IPS DF 6.9 (cell line): ENCODE measurements around the gene TRIM13.
"Not testable (repeated sequence)": the region's sequence is repeated elsewhere in the genome, so short reads cannot be mapped to it uniquely, and the experiment has no call there.

Experiments used
- DNase-seq: peaks from one replicate; pipeline ENCODE4 v3.0.0-alpha.2; 2013; ENCODE audit warnings: low read depth, low spot score
- H3K27ac ChIP-seq: one replicate; pipeline ENCODE4 v1.5.1; 2013; ENCODE audit warnings: low read length, control low read depth
- H3K27me3 ChIP-seq: 2 replicates; pipeline ENCODE4 v1.6.1; 2013; ENCODE audit warnings: mild to moderate bottlenecking, low read length; ENCODE audit not compliant: control insufficient read depth, insufficient read depth
- H3K36me3 ChIP-seq: 2 replicates; pipeline ENCODE4 v1.6.1; 2013; ENCODE audit warnings: low read length; ENCODE audit not compliant: control insufficient read depth, insufficient read depth
- H3K4me1 ChIP-seq: 2 replicates; pipeline ENCODE4 v1.6.1; 2013; ENCODE audit warnings: low read length; ENCODE audit not compliant: control insufficient read depth, insufficient read depth
- H3K4me3 ChIP-seq: 2 replicates; pipeline ENCODE4 v1.5.1; 2013; ENCODE audit warnings: mild to moderate bottlenecking, low read length
- H3K9me3 ChIP-seq: 2 replicates; pipeline ENCODE4 v1.6.1; 2013; ENCODE audit warnings: low read length, inconsistent platforms; ENCODE audit not compliant: control insufficient read depth, insufficient read depth
- WGBS: extraction: QIAGEN DNeasy Blood & Tissue Kit; methylation state at CpG from one replicate; pipeline ENCODE4 v1.1.7; 2013; ENCODE audit warnings: mixed read lengths, missing lambda C conversion rate; ENCODE audit not compliant: insufficient read length, insufficient coverage; 5-methylcytosine and 5-hydroxymethylcytosine counted together

Gene TRIM13, protein sequence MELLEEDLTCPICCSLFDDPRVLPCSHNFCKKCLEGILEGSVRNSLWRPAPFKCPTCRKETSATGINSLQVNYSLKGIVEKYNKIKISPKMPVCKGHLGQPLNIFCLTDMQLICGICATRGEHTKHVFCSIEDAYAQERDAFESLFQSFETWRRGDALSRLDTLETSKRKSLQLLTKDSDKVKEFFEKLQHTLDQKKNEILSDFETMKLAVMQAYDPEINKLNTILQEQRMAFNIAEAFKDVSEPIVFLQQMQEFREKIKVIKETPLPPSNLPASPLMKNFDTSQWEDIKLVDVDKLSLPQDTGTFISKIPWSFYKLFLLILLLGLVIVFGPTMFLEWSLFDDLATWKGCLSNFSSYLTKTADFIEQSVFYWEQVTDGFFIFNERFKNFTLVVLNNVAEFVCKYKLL

DNA sequence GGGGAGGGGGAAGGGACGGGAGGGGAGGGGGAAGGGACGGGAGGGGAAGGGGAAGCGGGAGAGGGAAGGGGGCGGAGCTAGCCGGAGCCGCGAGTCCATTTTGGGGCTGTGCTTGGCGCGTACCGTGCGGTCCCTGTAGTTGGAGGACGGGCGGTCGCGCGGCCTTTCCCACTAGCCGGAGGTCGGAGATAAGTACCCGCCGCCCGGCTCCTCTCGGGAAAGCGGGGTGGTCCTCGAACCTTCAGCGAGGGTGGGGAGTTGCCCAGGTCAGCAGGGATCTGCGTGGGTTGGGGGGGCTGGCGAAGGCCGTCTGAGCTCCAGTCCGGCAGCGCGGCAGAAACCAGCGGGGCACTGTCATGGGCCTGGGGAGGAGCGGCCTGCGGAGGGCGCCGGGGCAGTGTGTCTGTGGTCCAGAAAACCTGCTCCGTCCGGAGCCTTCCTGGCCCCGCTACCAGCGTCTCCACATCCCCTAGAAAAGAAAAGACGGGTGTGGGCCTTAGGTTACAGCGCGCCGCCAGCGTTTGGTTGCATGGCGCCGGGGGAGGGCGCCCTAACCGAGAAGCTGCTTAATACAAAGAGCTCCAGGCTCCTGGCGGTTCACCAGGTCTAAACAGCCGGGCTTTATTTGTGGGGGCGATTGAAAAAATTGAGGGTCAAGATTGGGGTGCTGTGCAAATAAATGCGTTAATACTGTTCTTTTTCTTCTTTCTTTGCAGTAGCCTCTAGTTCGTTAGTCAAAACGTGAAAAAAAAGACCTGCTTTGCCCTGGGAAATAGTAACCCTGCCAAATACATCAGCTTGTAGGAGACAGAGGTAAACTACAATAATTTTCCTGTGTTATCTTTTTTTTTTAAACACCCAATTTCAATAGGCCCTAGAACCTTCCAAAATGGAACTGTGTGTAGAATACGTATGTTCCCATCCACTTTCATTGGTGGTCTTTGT lies at the start of gene TRIM13:
TSS of gene TRIM13 (plus strand) at position 92 of the 945 bp plus-strand sequence. CDS start 14,899 bp downstream, outside the sequence.
- DNase-seq: peak; percentile 60
- H3K9me3 ChIP-seq: no peaks in the 10 kb centered on the region
- no peak within 1 kb of the TSS for H3K27ac ChIP-seq
- H3K27me3 ChIP-seq: no peaks in the 10 kb centered on the region
- peak within 1 kb of the TSS; percentile 99 for H3K4me3 ChIP-seq
- H3K36me3 ChIP-seq: no peaks in the 10 kb centered on the region
- no CpG with 5 or more reads among the region's 56 CpGs for WGBS
- no peaks in the 10 kb centered on the region for H3K4me1 ChIP-seq

DNA sequence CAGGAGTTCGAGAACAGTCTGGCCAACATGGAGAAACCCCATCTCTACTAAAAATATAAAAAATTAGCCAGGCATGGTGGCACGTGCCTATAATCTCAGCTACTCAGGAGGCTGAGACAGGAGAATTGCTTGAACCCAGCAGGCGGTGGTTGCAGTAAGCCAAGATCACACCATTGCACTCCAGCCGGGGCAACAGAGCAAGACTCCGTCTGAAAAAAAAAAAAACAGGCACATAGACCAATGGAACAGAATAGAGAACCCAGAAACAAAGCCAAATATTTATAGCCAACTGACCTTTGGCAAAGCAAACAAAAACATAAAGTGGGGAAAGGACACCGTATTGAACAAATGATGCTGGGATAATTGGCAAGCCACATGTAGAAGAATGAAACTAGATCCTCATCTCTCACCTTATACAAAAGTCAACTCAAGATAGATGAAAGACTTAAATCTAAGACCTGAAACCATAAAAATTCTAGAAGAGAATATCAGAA lies 48.0 kb upstream of the TRIM13 start:
- H3K27ac ChIP-seq, H3K4me3 ChIP-seq, H3K4me1 ChIP-seq, H3K9me3 ChIP-seq, H3K27me3 ChIP-seq, H3K36me3 ChIP-seq, DNase-seq: not testable (repeated sequence)
- no CpG with 5 or more reads among the region's 6 CpGs for WGBS

DNA sequence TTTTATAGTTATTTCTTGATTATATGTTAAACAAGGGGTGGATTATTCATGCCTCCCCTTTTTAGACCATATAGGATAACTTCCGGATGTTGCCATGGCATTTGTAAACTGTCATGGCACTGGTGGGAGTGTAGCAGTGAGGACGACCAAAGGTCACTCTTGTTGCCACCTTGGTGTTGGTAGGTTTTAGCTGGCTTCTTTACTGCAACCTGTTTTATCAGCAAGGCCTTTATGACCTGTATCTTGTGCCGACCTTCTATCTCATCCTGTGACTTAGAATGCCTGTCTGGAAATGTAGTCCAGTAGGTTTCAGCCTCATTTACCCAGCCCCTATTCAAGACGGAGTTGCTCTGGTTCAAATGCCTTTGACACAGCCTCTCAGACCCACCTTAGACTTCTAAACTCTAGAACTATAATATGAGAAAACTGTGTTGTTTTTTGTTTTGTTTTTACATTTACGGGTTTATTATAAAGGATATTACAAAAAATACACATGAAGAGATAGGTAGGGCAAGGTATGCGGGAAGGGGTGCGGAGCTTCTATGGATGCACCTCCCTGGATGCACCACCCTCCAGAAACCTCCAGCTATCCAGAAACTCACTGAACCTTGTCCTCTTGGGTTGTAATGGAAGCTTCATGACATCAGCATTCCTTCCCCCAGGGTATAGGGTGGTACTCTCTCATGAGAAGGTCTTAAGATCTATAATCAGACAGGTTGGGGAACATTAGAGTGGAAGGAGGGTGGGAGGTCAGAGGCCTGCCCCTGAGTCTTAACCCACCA lies 44.9 kb upstream of the TRIM13 start:
- H3K36me3 ChIP-seq: no peaks in the 10 kb centered on the region
- H3K27ac ChIP-seq: no peak overlapping the region
- no CpG with 5 or more reads among the region's 7 CpGs for WGBS
- no peaks in the 10 kb centered on the region for H3K4me1 ChIP-seq
- no peaks in the 10 kb centered on the region for H3K9me3 ChIP-seq
- no peak overlapping the region for H3K4me3 ChIP-seq
- H3K27me3 ChIP-seq: no peaks in the 10 kb centered on the region
- no peak for DNase-seq

DNA sequence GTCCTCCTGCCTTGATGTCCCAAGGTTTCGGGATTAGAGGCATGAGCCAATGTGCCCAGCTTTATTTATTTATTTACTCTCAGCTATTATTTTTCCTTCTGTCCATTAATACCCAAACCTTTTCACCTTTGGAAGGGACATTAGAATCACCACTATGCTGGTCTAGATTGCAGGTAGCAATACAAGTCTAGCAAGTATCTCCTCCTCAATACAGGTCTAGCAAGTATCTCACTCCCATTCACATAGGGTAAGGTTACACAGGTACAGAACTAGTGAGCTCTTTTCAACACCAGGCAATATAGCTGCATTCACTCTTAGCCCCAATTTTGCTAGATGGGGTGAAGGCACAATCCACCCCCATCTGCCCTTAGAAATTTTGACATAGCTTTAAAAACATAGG lies 43.3 kb upstream of the TRIM13 start:
- WGBS: no CpG with 5 or more reads among the region's 1 CpG
- H3K36me3 ChIP-seq: no peaks in the 10 kb centered on the region
- no peak for DNase-seq
- H3K4me1 ChIP-seq: no peaks in the 10 kb centered on the region
- H3K27ac ChIP-seq: no peak overlapping the region
- no peak overlapping the region for H3K4me3 ChIP-seq
- H3K27me3 ChIP-seq: no peaks in the 10 kb centered on the region
- no peaks in the 10 kb centered on the region for H3K9me3 ChIP-seq

DNA sequence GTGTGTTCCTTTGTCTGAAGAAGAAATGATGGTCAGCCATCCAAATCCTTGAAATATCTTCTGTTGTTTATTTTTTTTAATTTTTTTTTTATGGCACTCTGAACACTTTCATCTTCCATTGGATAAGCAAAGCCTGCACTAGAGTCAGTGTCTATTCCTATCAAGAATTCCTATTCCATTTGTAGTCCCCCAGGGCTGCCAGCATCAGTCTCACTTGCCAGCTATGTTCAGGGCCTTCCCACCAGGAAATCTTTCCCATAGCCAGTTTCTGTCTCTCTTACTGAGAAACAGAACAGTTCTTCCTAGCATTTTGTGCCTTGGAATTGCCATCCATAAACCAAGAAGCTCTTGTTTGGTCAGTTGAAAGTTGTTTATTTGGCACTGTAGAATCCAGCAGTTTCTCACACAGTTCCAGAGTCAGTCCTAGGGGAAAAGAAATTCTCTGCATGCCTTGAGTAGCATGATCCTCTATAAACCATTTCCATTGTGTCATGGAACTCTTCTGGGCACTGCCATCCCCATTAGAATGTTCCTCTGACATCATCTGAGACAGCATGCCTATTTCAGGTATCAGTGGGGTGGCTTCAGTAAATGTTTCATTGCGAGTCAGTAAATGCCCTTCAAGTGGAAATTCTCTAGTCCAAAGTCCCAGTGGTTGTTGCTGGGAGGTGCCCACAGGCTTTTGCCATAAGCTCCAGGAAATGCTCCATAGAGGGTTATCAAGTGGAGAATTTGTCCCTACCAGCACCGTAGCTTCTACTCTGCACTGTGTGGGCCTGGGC lies 42.0 kb upstream of the TRIM13 start:
- H3K4me1 ChIP-seq: no peaks in the 10 kb centered on the region
- H3K27ac ChIP-seq: no peak overlapping the region
- no peaks in the 10 kb centered on the region for H3K27me3 ChIP-seq
- whole genome bisulfite sequencing: no CpG with 5 or more reads among the region's 2 CpGs
- H3K36me3 ChIP-seq: no peaks in the 10 kb centered on the region
- DNase-seq: no peak
- no peak overlapping the region for H3K4me3 ChIP-seq
- H3K9me3 ChIP-seq: no peaks in the 10 kb centered on the region

DNA sequence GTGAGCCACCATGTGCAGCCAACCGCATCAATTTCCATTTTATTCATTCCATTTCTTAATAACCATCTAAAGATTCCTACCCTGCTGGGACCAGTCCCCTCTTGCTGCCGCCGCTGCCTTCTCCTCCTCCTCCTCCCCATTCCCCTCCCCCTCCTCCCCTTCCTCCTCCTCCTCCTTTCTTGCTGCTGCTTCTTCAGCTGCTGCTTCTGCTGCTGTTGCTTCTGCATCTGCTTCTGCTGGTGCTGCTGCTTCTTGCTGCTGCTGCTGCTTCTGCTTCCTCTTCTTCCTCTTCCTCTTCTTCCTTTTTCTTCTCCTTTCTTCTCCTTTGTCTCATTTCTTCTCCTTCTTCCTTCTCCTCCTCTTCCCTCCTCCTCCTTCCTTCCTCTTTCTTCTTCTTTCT lies 40.7 kb upstream of the TRIM13 start:
- DNase-seq: no peak
- Histone ChIP-seq H3K27me3 (no peaks in the 10 kb centered on the region), H3K36me3 (no peaks in the 10 kb centered on the region), H3K4me1 (no peaks in the 10 kb centered on the region), H3K27ac (no peak overlapping the region), H3K9me3 (no peaks in the 10 kb centered on the region), H3K4me3 (no peak overlapping the region)
- no CpG with 5 or more reads among the region's 3 CpGs for WGBS

DNA sequence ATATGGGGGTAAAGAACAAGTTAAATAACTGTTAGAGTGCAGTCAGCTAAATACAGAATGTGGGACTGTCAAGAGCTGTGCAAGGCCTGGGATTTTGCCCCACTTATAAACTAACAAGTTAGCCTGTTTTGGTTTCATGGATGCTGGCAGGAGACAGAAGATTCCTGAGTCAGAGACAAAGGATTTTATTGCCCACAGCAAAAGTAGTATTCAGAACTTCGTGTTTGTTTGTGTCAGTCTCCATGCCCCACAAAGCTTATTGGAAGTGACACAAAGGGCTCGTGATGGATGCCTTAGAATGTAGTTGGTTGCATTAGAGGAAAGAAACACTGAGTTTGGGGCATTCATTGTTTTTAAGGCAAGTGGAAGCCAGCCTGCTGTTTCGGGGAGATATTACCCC lies 38.5 kb upstream of the TRIM13 start:
- no CpG with 5 or more reads among the region's 3 CpGs for WGBS

DNA sequence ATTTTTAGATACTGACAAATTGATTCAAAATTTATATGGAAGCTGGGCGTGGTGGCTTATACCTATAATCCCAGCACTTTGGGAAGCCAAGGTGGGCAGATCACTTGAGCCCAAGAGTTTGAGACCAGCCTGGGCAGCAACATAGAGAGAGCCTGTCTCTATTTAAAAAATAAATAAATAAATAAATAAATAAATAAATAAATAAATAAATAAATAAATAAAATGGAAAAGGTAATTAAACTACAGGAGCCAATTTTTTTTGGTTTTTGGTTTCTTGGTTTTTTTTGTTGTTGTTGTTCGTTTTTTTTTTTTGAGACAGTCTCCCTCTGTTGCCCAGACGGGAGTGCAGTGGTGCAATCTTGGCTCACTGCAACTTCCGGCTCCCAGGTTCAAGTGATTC lies 29.4 kb upstream of the TRIM13 start:
- 100% methylated on average over 1 of the region's 4 CpGs for WGBS
- Histone ChIP-seq H3K27ac (no peak overlapping the region), H3K27me3 (no peaks in the 10 kb centered on the region), H3K4me3 (no peak overlapping the region), H3K9me3 (no peaks in the 10 kb centered on the region), H3K4me1 (no peaks in the 10 kb centered on the region), H3K36me3 (no peaks in the 10 kb centered on the region)
- DNase-seq: no peak

More for the DNA sequence above, 38.5 kb upstream of the TRIM13 start:
- Histone ChIP-seq H3K4me1 (no peaks in the 10 kb centered on the region), H3K27me3 (no peaks in the 10 kb centered on the region), H3K36me3 (no peaks in the 10 kb centered on the region), H3K27ac (no peak overlapping the region), H3K9me3 (no peaks in the 10 kb centered on the region), H3K4me3 (no peak overlapping the region)
- DNase-seq: no peak

DNA sequence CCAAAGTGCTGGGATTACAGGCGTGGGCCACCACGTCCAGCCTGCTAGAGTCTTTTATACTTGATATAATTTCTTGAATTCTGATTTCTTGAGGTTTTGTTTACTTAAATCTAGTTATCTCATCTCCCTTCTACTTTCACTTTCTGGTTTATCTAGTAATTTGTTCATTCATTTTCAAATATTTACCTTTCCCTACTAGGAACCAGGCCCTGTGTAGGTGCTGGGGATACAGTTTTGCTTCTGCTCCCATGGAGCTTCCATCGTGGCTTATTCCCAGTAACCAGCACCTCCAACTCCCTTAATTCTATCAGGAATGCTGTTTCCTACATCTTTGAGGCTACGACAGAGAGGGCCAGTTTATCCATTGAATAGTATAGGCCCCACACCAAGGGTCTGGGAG lies 24.1 kb upstream of the TRIM13 start:
- no peaks in the 10 kb centered on the region for H3K27me3 ChIP-seq
- no peak overlapping the region for H3K4me3 ChIP-seq
- no peaks in the 10 kb centered on the region for H3K36me3 ChIP-seq
- no peak for DNase-seq
- H3K9me3 ChIP-seq: no peaks in the 10 kb centered on the region
- no CpG with 5 or more reads among the region's 4 CpGs for WGBS
- H3K4me1 ChIP-seq: no peaks in the 10 kb centered on the region
- no peak overlapping the region for H3K27ac ChIP-seq
